H1 (cell line): ENCODE measurements around the gene RBMS2. TPM values are rescaled to one million over a fixed set of nuclear protein-coding genes. Genes with fewer than 3 reads are reported as not detected.
"Not testable (repeated sequence)": the region's sequence is repeated elsewhere in the genome, so short reads cannot be mapped to it uniquely, and the experiment has no call there.

Experiments used
- CTCF ChIA-PET: fragments of 300-600 bp; sonication (Branson Sonifier 250); formaldehyde crosslinking; loops from one replicate; lab custom pipeline; 2021; ENCODE audit not compliant: partially characterized antibody; lab: Charles Lee
- POLR2A ChIA-PET: fragments of 300-600 bp; sonication (Branson Sonifier 250); formaldehyde crosslinking; loops from one replicate; lab custom pipeline; 2021; ENCODE audit warnings: inconsistent platforms; ENCODE audit not compliant: partially characterized antibody; lab: Charles Lee
- DNase-seq, 2 experiments: peaks; one replicate each; pipeline versions ENCODE4 v3.0.0 to v3.0.0-alpha.2; 2010 to 2022; ENCODE audit warnings: low spot score in 2 of 2, low read depth in 1 of 2, mixed read lengths in 1 of 2
- FAIRE-seq: peaks from 2 replicates; lab custom pipeline; 2011; peaks lifted over from hg19 to GRCh38; lab: Jason Lieb, UNC
- H2AFZ ChIP-seq: 2 replicates; pipeline ENCODE4 v1.8.1; 2012; ENCODE audit warnings: low read length, inconsistent platforms
- H2AK5ac ChIP-seq: 2 replicates; pipeline ENCODE4 v1.6.1; 2013; ENCODE audit warnings: low read depth, low read length
- H2BK120ac ChIP-seq: replicated peaks from 2 replicates; pipeline ENCODE3; 2013; ENCODE audit warnings: low read depth, low read length, inconsistent platforms
- H2BK12ac ChIP-seq: 2 replicates; pipeline ENCODE4 v1.6.1; 2013; ENCODE audit warnings: low read depth, low read length
- H2BK15ac ChIP-seq: 2 replicates; pipeline ENCODE4 v1.6.1; 2013; ENCODE audit warnings: low read length
- H2BK20ac ChIP-seq: 2 replicates; pipeline ENCODE4 v1.6.1; 2013; ENCODE audit warnings: low read length
- H2BK5ac ChIP-seq: 2 replicates; pipeline ENCODE4 v1.6.1; 2013; ENCODE audit warnings: low read depth, low read length
- H3K14ac ChIP-seq: 2 replicates; pipeline ENCODE4 v1.6.1; 2013; ENCODE audit warnings: inconsistent platforms; ENCODE audit not compliant: insufficient read length
- H3K18ac ChIP-seq: 2 replicates; pipeline ENCODE4 v1.6.1; 2013; ENCODE audit warnings: low read length; ENCODE audit errors: extremely low read depth
- H3K23ac ChIP-seq: 2 replicates; pipeline ENCODE4 v1.6.1; 2013; ENCODE audit warnings: inconsistent platforms; ENCODE audit not compliant: insufficient read length
- H3K23me2 ChIP-seq: 2 replicates; pipeline ENCODE4 v1.6.1; 2013; ENCODE audit warnings: low read depth, low read length
- H3K27ac ChIP-seq: 2 replicates; pipeline ENCODE4 v1.6.1; 2011; ENCODE audit warnings: low read depth, low read length, inconsistent platforms
- H3K27me3 ChIP-seq, 4 experiments: replicated peaks in 1 of 4; 1 replicate in 1 of 4; 2 replicates in 3 of 4; pipeline versions ENCODE4 v1.6.1 to v1.8.1; 2011 to 2013; ENCODE audit warnings: low read length in 3 of 4, mild to moderate bottlenecking in 3 of 4, inconsistent platforms in 2 of 4, mixed read lengths in 2 of 4, moderate library complexity in 1 of 4; ENCODE audit not compliant: control insufficient read depth in 3 of 4, insufficient read depth in 3 of 4; ENCODE audit errors: extremely low read depth in 1 of 4
- H3K36me3 ChIP-seq, 4 experiments: 2 replicates each; pipeline versions ENCODE4 v1.6.1 to v1.8.1; 2011 to 2013; ENCODE audit warnings: mild to moderate bottlenecking in 4 of 4, low read length in 3 of 4, moderate library complexity in 2 of 4, control low read depth in 1 of 4, inconsistent platforms in 1 of 4; ENCODE audit not compliant: insufficient read depth in 4 of 4, control insufficient read depth in 2 of 4
- H3K4ac ChIP-seq: replicated peaks from 2 replicates; pipeline ENCODE3; 2013; ENCODE audit warnings: low read length, low read depth, mixed read lengths, inconsistent platforms; ENCODE audit not compliant: insufficient read length
- H3K4me1 ChIP-seq, 4 experiments: replicated peaks in 1 of 4; 1 replicate in 1 of 4; 2 replicates in 3 of 4; pipeline versions ENCODE4 v1.6.1 to v1.8.1; 2011 to 2013; ENCODE audit warnings: low read length in 3 of 4, inconsistent platforms in 2 of 4, mixed read lengths in 1 of 4; ENCODE audit not compliant: insufficient read depth in 4 of 4, control insufficient read depth in 3 of 4
- H3K4me2 ChIP-seq, 2 experiments: 2 replicates each; pipeline versions ENCODE4 v1.6.1 to v1.8.1; 2011 to 2013; ENCODE audit warnings: low read depth in 2 of 2, low read length in 2 of 2, control low read depth in 1 of 2, inconsistent platforms in 1 of 2, mild to moderate bottlenecking in 1 of 2; ENCODE audit not compliant: insufficient read depth in 1 of 2
- H3K4me3 ChIP-seq, 4 experiments: fragments of 200-600, 300-600 bp in 1 of 4; sonication (generic), shearing (Covaris generic), sonication (Bioruptor Twin) in 1 of 4; 2 replicates each; pipeline versions ENCODE4 v1.5.1 to v1.8.1; 2011 to 2016; ENCODE audit warnings: low read length in 4 of 4, low read depth in 3 of 4, control low read depth in 2 of 4, inconsistent platforms in 2 of 4, mild to moderate bottlenecking in 2 of 4, mixed read lengths in 1 of 4, moderate library complexity in 1 of 4; ENCODE audit not compliant: insufficient read depth in 2 of 4; ENCODE audit errors: extremely low read depth in 1 of 4
- H3K56ac ChIP-seq: replicated peaks from 2 replicates; pipeline ENCODE3; 2013; ENCODE audit warnings: low read depth, mild to moderate bottlenecking, mixed read lengths, low read length, inconsistent platforms; ENCODE audit not compliant: insufficient read length
- H3K79me1 ChIP-seq: 2 replicates; pipeline ENCODE4 v1.6.1; 2013; ENCODE audit warnings: low read depth, low read length, control low read depth
- H3K79me2 ChIP-seq, 2 experiments: 2 replicates each; pipeline versions ENCODE4 v1.6.1 to v1.8.1; 2012 to 2013; ENCODE audit warnings: low read length in 2 of 2, mild to moderate bottlenecking in 2 of 2, inconsistent platforms in 1 of 2; ENCODE audit not compliant: insufficient read depth in 2 of 2, control insufficient read depth in 1 of 2
- H3K9ac ChIP-seq, 4 experiments: replicated peaks in 1 of 4; 1 replicate in 1 of 4; 2 replicates in 3 of 4; pipeline versions ENCODE4 v1.6.1 to v1.8.1; 2011 to 2013; ENCODE audit warnings: low read depth in 3 of 4, low read length in 3 of 4, control low read depth in 2 of 4, mild to moderate bottlenecking in 2 of 4, moderate library complexity in 2 of 4, inconsistent platforms in 1 of 4; ENCODE audit errors: extremely low read depth in 1 of 4
- H3K9me3 ChIP-seq, 2 experiments: 2 replicates each; pipeline versions ENCODE4 v1.6.1 to v1.8.1; 2012 to 2013; ENCODE audit warnings: mild to moderate bottlenecking in 2 of 2, moderate library complexity in 2 of 2, control low read depth in 1 of 2, inconsistent platforms in 1 of 2, low read depth in 1 of 2, low read length in 1 of 2, mixed read lengths in 1 of 2; ENCODE audit not compliant: insufficient read depth in 2 of 2
- H4K20me1 ChIP-seq, 2 experiments: replicated peaks in 1 of 2; 2 replicates each; pipeline versions ENCODE3 to v1.8.1; 2011 to 2013; ENCODE audit warnings: inconsistent platforms in 2 of 2, low read length in 2 of 2, mild to moderate bottlenecking in 1 of 2; ENCODE audit not compliant: insufficient read depth in 2 of 2, control insufficient read depth in 1 of 2
- H4K5ac ChIP-seq: 2 replicates; pipeline ENCODE4 v1.6.1; 2013; ENCODE audit warnings: low read length, low read depth, mixed read lengths, inconsistent platforms; ENCODE audit not compliant: insufficient read length
- H4K8ac ChIP-seq: 2 replicates; pipeline ENCODE4 v1.8.0; 2013; ENCODE audit warnings: mild to moderate bottlenecking, moderate library complexity, low read length, inconsistent platforms; ENCODE audit not compliant: insufficient read depth; ENCODE audit errors: extremely low read depth
- H4K91ac ChIP-seq: replicated peaks from 2 replicates; pipeline ENCODE3; 2013; ENCODE audit warnings: low read length, mixed read lengths, inconsistent platforms; ENCODE audit not compliant: insufficient read length
- WGBS, 2 experiments: shearing (Covaris generic) in 1 of 2; methylation state at CpG; one replicate each; pipeline versions ENCODE4 v1.1.6 to v1.1.7; 2013 to 2015; ENCODE audit warnings: low lambda C conversion rate in 2 of 2, mixed read lengths in 2 of 2, inconsistent platforms in 1 of 2, low coverage in 1 of 2, missing lambda C conversion rate in 1 of 2; ENCODE audit not compliant: insufficient replicate concordance in 2 of 2, insufficient coverage in 1 of 2, insufficient read length in 1 of 2; ENCODE audit errors: extremely low coverage in 1 of 2, missing lambda C conversion rate in 1 of 2; 5-methylcytosine and 5-hydroxymethylcytosine counted together
- polyA plus RNA-seq, 7 experiments: library from polyadenylated mRNA; depleted of rRNA in 3 of 7; stranded (reverse) in 5 of 7; unstranded in 2 of 7; fragments of >200 nt in 5 of 7; fragments of 200-250 nt in 2 of 7; gene quantifications; 1 replicate in 5 of 7; 2 replicates in 1 of 7; 4 replicates in 1 of 7; pipeline versions ENCODE4 v1.2.1 to v1.2.3, GENCODE V29; 2011 to 2013; ENCODE audit warnings: missing spikeins in 2 of 7, mixed read lengths in 2 of 7
- total RNA-seq: library from RNA; stranded (reverse); fragmentation: NEBNext Ultra II Directional; extraction: Animal tissue kit (Norgen Biotek cat#: 25700); gene quantifications from 2 replicates; pipeline ENCODE4 v1.2.1, GENCODE V29; 2021

RBMS2 gene
- total and polyA plus RNA-seq, 2 of the 8 experiments (the other 6 are each of a cell fraction or from before 2014, with no cell fraction given): 9.6 to 31.3 TPM

DNA sequence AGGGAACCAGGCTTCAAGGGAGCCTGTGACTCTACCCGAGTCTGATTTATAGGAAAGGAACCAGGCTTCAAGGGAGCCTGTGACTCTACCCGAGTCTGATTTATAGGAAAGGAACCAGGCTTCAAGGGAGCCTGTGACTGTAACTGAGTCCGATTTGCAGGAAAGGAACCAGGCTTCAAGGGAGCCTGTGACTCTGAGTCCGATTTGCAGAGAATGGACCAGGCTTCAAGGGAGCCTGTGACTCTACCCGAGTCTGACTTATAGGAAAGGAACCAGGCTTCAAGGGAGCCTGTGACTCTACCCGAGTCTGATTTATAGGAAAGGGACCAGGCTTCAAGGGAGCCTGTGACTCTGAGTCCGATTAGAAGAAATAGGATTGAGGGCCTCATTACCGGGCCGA, 22.2 kb upstream of the RBMS2 start:
- H3K79me2 ChIP-seq, H3K36me3 ChIP-seq, H4K8ac ChIP-seq, H3K4me3 ChIP-seq, H3K4ac ChIP-seq, H2AFZ ChIP-seq, H3K9ac ChIP-seq, H2AK5ac ChIP-seq, H3K4me2 ChIP-seq, H3K23me2 ChIP-seq, H3K79me1 ChIP-seq, CTCF ChIA-PET, FAIRE-seq, H3K9me3 ChIP-seq, H3K4me1 ChIP-seq, H2BK12ac ChIP-seq, H3K27me3 ChIP-seq, POLR2A ChIA-PET, DNase-seq, H3K27ac ChIP-seq, H4K91ac ChIP-seq, H3K56ac ChIP-seq, H2BK120ac ChIP-seq, H2BK20ac ChIP-seq, H2BK15ac ChIP-seq, H4K5ac ChIP-seq, H3K18ac ChIP-seq, H2BK5ac ChIP-seq, H3K14ac ChIP-seq, H4K20me1 ChIP-seq, H3K23ac ChIP-seq: not testable (repeated sequence)
- 92% methylated on average over 9 of the region's 9 CpGs; no CpG with 5 or more reads in 1 of the 2 experiments for WGBS, 2 experiments

- H4K8ac ChIP-seq, H3K9ac ChIP-seq, H3K14ac ChIP-seq, H3K18ac ChIP-seq, H3K56ac ChIP-seq, H3K4me3 ChIP-seq, FAIRE-seq, H2BK12ac ChIP-seq, H4K20me1 ChIP-seq, H3K79me1 ChIP-seq, H4K5ac ChIP-seq, H3K36me3 ChIP-seq, H3K27ac ChIP-seq, DNase-seq, H2BK15ac ChIP-seq, H3K4ac ChIP-seq, H3K23ac ChIP-seq, H3K23me2 ChIP-seq, H2BK120ac ChIP-seq, POLR2A ChIA-PET, H2AFZ ChIP-seq, H3K79me2 ChIP-seq, H3K4me1 ChIP-seq, H3K27me3 ChIP-seq, H4K91ac ChIP-seq, H2AK5ac ChIP-seq, H3K4me2 ChIP-seq, H3K9me3 ChIP-seq, H2BK20ac ChIP-seq, H2BK5ac ChIP-seq: not testable (repeated sequence)
- CTCF ChIA-PET: interaction anchor here (3.2 kb wide), 1 partner anchor 14 kb away, joined by 29 read pairs; no protein-coding TSS in a partner anchor
- WGBS, 2 experiments: 92% methylated on average over 13 of the region's 13 CpGs; no CpG with 5 or more reads in 1 of the 2 experiments
These were observed 21.7 kb upstream of the RBMS2 start for GRCh38 chr12:56499879-56500278.
